Rectal smooth muscle tissue (tissue), 1 donor: ENCODE data around the gene CAD.
"Not testable (repeated sequence)": the region's sequence is repeated elsewhere in the genome, so short reads cannot be mapped to it uniquely, and the experiment has no call there.

ENCODE experiments used
- H3K27ac ChIP-seq: one replicate; pipeline ENCODE4 v1.7.0; 2013; ENCODE audit warnings: low read depth, low read length, inconsistent platforms
- H3K27me3 ChIP-seq: one replicate; pipeline ENCODE4 v1.7.0; 2013; ENCODE audit warnings: low read length; ENCODE audit not compliant: control insufficient read depth, insufficient read depth
- H3K36me3 ChIP-seq: one replicate; pipeline ENCODE4 v1.7.0; 2013; ENCODE audit warnings: low read length; ENCODE audit not compliant: control insufficient read depth, insufficient read depth
- H3K4me1 ChIP-seq: one replicate; pipeline ENCODE4 v1.7.0; 2013; ENCODE audit warnings: low read length; ENCODE audit not compliant: control insufficient read depth, insufficient read depth
- H3K4me3 ChIP-seq: one replicate; pipeline ENCODE4 v1.7.0; 2013; ENCODE audit warnings: low read length
- H3K9ac ChIP-seq: one replicate; pipeline ENCODE4 v1.7.0; 2013; ENCODE audit warnings: low read length

CAD gene

DNA sequence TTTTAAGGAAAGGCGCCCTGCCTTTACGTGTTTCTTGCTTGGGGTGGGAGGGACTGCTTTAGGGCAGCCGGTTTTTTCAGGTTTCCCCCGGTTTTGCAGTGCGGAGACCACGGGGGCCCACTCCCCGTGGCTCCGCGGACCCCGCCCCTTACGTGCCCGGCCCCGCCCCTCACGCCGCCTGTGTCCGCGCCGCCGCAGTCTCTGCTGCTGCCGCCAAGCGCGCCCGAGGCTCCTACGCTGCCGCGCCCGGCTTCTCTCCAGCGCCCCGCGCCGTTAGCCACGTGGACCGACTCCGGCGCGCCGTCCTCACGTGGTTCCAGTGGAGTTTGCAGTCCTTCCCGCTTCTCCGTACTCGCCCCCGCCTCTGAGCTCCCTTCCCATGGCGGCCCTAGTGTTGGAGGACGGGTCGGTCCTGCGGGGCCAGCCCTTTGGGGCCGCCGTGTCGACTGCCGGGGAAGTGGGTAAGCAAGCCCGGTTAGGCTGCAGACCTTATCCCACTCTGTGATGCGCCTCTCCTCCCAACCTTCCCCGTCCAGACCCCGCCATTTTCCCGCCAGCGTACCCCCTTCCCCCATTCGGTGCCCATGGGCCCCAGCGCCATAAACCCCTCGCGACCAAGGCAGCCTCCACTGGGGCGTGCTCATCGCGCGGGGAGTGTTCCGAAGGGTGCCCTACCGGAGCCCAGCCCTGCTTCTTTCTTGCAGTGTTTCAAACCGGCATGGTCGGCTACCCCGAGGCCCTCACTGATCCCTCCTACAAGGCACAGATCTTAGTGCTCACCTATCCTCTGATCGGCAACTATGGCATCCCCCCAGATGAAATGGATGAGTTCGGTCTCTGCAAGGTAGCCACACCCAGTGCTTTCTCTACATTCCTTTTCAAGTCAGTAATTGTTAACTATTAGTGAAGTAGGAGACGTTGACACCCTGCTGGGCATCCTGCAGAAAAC lies at the start of gene CAD:
Gene CAD (plus strand): TSS at position 197 of the 949 bp plus-strand sequence. CDS start 183 bp downstream, at position 380.
- H3K36me3 ChIP-seq: peaks cover 9% of the 10 kb centered on the region
- H3K27ac ChIP-seq: peak within 1 kb of the TSS; percentile 44
- peaks cover 10% of the 10 kb centered on the region for H3K4me1 ChIP-seq
- peak within 1 kb of the TSS; percentile 27 for H3K9ac ChIP-seq
- no peaks in the 10 kb centered on the region for H3K27me3 ChIP-seq
- H3K4me3 ChIP-seq: peak within 1 kb of the TSS; percentile 75

GRCh38 chr2:27170581-27171337 lies 46.4 kb upstream of the CAD start:
- no peaks in the 10 kb centered on the region for H3K36me3 ChIP-seq
- H3K4me1 ChIP-seq: no peaks in the 10 kb centered on the region
- H3K4me3 ChIP-seq: no peak overlapping the region
- peaks cover 6% of the 10 kb centered on the region for H3K27me3 ChIP-seq
- no peak overlapping the region for H3K9ac ChIP-seq
- H3K27ac ChIP-seq: no peak overlapping the region

- Histone ChIP-seq H3K27me3 (peaks cover 6% of the 10 kb centered on the region), H3K9ac (no peak overlapping the region), H3K27ac (no peak overlapping the region), H3K4me3 (no peak overlapping the region), H3K36me3 (no peaks in the 10 kb centered on the region), H3K4me1 (no peaks in the 10 kb centered on the region)
These were observed 45.8 kb upstream of the CAD start for GRCh38 chr2:27171351-27171848.

DNA sequence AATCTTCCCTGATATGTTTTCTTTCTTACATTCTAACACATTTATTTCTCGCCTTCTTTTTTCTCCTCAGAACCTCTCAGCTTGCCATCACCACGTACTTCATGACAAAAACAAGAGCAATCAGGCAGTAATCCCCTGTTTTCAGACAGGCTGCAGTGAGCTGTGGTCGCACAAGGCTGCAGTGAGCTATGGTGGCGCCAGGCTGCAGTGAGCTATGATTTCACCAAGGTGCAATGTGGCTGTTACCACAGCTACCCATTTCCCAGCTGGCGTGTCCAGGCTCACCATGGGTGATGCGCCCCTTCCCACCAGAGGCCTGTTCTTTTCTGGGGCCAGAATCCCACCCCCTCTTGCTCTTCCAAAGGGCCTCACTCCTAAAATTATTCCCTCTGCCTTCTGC lies 42.5 kb upstream of the CAD start:
- no peak overlapping the region for H3K9ac ChIP-seq
- no peaks in the 10 kb centered on the region for H3K4me1 ChIP-seq
- H3K4me3 ChIP-seq: no peak overlapping the region
- peaks cover 6% of the 10 kb centered on the region for H3K27me3 ChIP-seq
- no peak overlapping the region for H3K27ac ChIP-seq
- no peaks in the 10 kb centered on the region for H3K36me3 ChIP-seq

DNA sequence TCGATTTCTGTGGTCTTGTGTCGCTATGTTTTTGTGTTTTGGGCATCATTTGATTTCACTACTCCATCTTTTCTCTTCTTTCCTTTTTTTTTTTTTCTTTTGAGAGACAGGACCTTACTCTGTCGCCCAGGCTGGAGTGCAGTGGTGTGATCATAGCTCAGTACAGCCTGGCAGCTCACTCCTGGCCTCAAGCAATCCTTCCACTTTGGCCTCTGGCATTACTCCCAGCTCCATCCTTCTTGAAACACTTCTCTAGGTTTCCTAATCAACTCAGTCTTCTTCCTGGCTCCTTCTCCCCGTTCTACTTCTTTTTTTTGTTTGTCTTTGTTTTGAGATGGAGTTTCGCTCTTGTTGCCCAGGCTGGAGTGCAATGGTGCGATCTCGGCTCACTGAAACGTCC lies 41.8 kb upstream of the CAD start:
- Histone ChIP-seq H3K9ac (no peak overlapping the region), H3K27ac (no peak overlapping the region), H3K36me3 (no peaks in the 10 kb centered on the region), H3K4me3 (no peak overlapping the region), H3K4me1 (no peaks in the 10 kb centered on the region), H3K27me3 (peaks cover 6% of the 10 kb centered on the region)

- H3K9ac ChIP-seq, H3K4me1 ChIP-seq, H3K27me3 ChIP-seq, H3K36me3 ChIP-seq, H3K4me3 ChIP-seq, H3K27ac ChIP-seq: not testable (repeated sequence)
These were observed 41.4 kb upstream of the CAD start for GRCh38 chr2:27175781-27176180.

DNA sequence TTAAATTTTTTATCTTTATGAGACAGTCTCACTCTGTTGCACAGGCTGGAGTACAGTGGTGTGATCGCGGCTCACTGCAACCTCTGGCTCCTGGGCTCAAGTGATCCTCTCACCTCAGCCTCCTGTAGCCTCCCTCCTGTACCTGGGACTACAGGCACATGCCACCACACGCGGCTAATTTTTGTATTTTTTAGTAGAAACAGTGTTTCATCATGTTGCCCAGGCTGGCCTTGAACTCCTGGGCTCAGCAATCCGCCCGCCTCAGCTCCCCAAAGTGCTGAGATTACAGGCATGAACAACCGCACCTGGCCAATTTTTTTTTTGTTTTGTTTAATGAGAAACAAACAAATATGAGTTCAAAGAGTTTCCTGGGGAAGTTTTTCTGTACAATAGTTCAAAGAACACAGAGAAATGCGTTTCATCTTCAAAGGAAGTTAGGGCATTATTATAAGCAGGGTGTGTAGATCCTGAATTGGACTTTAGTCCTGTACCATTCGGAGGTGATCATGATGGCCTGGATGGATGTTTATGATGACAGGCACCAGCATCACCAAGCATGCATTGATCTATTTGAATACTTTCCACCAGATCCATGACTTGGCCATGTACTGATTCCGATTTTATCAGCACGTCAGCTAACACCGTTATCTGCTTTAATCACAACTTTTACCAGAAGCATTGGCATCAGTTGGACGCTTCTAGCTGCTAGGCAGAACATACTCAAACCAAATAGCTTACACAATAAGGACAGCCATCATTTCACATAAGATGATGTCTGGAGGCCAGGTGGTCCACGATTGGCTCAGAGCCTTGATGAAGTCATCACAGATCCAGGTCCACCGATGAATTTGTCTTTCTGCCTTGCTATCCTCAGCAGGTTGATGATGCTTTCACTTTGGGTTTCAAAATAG lies 39.5 kb upstream of the CAD start:
- Histone ChIP-seq H3K36me3 (no peaks in the 10 kb centered on the region), H3K27ac (no peak overlapping the region), H3K4me3 (no peak overlapping the region), H3K4me1 (no peaks in the 10 kb centered on the region), H3K9ac (no peak overlapping the region), H3K27me3 (peaks cover 3% of the 10 kb centered on the region)

- Histone ChIP-seq H3K4me1 (no peaks in the 10 kb centered on the region), H3K9ac (no peak overlapping the region), H3K4me3 (no peak overlapping the region), H3K27me3 (peaks cover 3% of the 10 kb centered on the region), H3K36me3 (no peaks in the 10 kb centered on the region), H3K27ac (no peak overlapping the region)
These were observed 38.7 kb upstream of the CAD start for GRCh38 chr2:27178469-27178868.

DNA sequence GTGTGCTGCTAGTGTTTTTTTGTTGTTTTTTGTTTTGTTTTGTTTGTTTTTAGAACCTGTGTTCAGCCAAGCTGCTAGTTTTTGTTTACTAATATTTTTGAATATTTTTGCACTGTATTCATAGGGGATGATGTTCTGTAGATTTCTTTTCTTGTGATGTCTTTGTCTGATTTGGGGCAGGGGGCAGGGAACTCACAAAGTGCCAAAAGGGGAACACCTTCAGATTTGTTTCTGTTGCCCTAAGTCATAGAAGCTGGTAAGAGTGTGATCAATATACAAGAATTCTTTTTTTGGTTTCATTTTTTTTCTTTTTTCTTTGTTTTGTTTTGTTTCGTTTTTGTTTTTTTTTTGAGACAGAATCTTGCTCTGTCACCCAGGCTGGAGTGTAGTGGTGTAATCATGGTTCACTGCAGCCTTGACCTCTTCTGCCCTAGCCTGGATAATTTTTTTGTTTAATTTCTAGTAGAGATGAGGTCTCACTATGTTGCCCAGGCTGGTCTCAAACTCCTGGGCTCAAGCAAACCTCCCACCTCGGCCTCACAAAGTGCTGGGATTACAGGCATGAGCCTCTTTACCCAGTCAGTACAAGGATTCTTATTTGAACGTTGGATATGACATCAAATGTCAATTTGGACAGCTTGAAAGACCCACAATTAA lies 37.7 kb upstream of the CAD start:
- no peak overlapping the region for H3K9ac ChIP-seq
- no peak overlapping the region for H3K4me3 ChIP-seq
- no peaks in the 10 kb centered on the region for H3K4me1 ChIP-seq
- no peaks in the 10 kb centered on the region for H3K36me3 ChIP-seq
- H3K27ac ChIP-seq: no peak overlapping the region
- H3K27me3 ChIP-seq: peaks cover 3% of the 10 kb centered on the region

DNA sequence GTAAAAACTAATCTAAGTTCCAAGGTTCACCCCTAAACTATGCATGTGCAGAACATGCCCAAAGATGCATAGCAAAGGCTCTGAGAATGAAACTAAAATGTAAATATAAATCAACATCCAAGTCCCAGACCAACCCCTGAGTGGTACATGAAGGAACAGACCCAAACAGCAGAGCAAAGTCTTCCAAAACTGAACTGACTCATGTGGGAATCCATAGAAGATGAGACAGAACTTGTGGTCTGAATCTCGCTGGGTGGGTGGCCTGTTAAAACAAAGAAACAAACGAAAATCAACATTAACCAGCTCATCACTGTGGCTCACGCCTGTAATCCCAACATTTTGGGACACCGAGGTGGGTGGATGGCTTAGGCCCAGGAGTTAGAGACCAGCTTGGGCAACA lies 34.8 kb upstream of the CAD start:
- Histone ChIP-seq H3K27me3 (no peaks in the 10 kb centered on the region), H3K4me3 (no peak overlapping the region), H3K27ac (no peak overlapping the region), H3K9ac (no peak overlapping the region), H3K4me1 (no peaks in the 10 kb centered on the region), H3K36me3 (no peaks in the 10 kb centered on the region)

GRCh38 chr2:27184115-27184514 lies 33.1 kb upstream of the CAD start:
- no peak overlapping the region for H3K4me3 ChIP-seq
- H3K27me3 ChIP-seq: no peaks in the 10 kb centered on the region
- H3K27ac ChIP-seq: no peak overlapping the region
- H3K36me3 ChIP-seq: no peaks in the 10 kb centered on the region
- H3K9ac ChIP-seq: no peak overlapping the region
- no peaks in the 10 kb centered on the region for H3K4me1 ChIP-seq
